Measurements from ENCODE around the gene CPEB2.

Gene CPEB2

DNA sequence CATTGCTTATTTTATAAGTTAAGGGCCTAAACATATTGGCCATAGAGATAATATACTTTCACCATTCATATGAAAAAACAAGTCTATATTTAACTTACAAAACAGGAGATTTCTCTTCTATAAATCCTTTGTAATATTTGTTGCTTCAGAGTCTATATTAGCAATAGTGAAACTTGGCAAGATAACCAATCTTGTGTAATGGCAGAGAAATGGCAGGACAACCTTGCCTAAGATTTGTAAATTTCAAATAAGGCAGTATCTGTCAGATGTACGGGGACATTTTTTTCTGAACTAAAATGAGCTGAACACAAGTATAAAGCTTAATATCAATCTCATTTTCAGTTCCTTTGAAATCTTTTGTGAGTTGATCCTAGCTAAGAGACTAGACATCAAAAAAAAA lies 17.8 kb upstream of the CPEB2 start:
- TF ChIP-seq, protein P1, sequence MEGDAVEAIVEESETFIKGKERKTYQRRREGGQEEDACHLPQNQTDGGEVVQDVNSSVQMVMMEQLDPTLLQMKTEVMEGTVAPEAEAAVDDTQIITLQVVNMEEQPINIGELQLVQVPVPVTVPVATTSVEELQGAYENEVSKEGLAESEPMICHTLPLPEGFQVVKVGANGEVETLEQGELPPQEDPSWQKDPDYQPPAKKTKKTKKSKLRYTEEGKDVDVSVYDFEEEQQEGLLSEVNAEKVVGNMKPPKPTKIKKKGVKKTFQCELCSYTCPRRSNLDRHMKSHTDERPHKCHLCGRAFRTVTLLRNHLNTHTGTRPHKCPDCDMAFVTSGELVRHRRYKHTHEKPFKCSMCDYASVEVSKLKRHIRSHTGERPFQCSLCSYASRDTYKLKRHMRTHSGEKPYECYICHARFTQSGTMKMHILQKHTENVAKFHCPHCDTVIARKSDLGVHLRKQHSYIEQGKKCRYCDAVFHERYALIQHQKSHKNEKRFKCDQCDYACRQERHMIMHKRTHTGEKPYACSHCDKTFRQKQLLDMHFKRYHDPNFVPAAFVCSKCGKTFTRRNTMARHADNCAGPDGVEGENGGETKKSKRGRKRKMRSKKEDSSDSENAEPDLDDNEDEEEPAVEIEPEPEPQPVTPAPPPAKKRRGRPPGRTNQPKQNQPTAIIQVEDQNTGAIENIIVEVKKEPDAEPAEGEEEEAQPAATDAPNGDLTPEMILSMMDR (IDR thresholded peaks at IDR 0.05; ENCODE audit: low read depth, low read length): no peak
- Histone ChIP-seq H3K4me3 (ENCODE audit: low read depth, low read length) (no peak overlapping the region), H3K9me3 (ENCODE audit: severe bottlenecking) (no peaks in the 10 kb centered on the region), H3K36me3 (no peaks in the 10 kb centered on the region), H3K27ac (no peak overlapping the region), H3K27me3 (ENCODE audit: insufficient read depth, low read depth, severe bottlenecking) (no peaks in the 10 kb centered on the region)
- DNase-seq: no peak

DNA sequence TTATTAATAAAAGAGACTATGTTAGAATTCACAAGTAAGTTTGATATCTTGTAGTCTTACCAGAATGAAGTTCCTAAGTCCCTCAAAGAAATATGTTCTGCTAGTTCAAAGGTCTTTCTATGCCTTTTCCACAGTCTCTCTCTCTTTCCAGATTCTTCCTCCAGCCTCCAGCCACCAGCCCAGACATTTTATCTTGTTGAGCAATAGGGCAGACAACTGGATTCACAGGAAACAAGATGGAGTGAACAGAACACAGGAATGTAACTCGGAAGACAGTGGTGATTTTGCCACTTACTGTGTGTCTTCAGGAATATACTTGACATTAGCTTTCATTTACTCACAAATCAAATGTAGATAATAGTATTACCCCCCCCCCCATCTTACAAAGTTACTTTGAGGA lies 17.1 kb upstream of the CPEB2 start:
- Histone ChIP-seq H3K36me3 (no peaks in the 10 kb centered on the region), H3K27ac (no peak overlapping the region), H3K4me3 (ENCODE audit: low read depth, low read length) (no peak overlapping the region), H3K9me3 (ENCODE audit: severe bottlenecking) (no peaks in the 10 kb centered on the region), H3K27me3 (ENCODE audit: insufficient read depth, low read depth, severe bottlenecking) (no peaks in the 10 kb centered on the region)
- no peak for DNase-seq
- TF ChIP-seq, protein P1 (IDR thresholded peaks at IDR 0.05; ENCODE audit: low read depth, low read length): no peak

DNA sequence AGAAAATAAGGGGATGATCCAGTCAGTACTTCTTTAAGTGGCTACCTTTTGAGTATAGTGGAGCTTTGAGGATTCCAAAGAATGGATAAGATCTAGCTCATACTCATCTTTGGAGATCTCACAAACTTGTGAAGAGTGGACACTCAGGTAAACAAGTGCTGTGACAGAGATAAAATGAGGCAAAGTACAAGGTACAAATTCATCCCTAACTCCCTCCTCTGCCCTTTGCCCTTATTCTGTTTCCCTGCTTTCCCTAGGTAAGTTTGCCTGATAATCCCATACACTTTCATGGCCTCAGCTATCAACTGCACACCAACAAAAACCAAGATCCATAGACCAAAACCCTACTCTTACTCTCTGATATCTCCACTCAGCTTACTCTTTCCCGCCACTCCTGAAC lies 16.4 kb upstream of the CPEB2 start:
- H3K9me3 ChIP-seq (ENCODE audit: severe bottlenecking): no peaks in the 10 kb centered on the region
- TF ChIP-seq, protein P1 (IDR thresholded peaks at IDR 0.05; ENCODE audit: low read depth, low read length): no peak
- no peaks in the 10 kb centered on the region for H3K36me3 ChIP-seq
- H3K27ac ChIP-seq: no peak overlapping the region
- DNase-seq: no peak
- no peaks in the 10 kb centered on the region for H3K27me3 ChIP-seq (ENCODE audit: insufficient read depth, low read depth, severe bottlenecking)
- no peak overlapping the region for H3K4me3 ChIP-seq (ENCODE audit: low read depth, low read length)

DNA sequence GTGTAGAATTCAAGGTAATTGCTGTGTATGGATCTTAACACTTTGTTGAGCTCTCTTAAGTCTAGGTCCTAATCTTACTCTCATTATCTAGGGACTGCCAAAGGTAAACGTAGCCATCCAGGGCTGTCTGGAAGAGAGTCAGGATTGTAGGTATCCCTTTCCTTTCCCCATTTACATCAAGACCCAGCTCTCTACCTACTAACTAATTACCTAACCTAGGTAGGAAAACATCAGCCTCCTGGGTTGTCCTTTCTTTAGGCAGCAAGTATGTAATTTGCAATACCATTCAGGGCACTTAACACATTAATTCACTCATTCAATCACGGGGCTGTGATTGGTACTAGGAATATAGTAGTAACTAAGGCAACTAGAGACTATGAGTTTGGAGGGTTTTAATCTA lies 15.2 kb upstream of the CPEB2 start:
- Histone ChIP-seq H3K36me3 (no peaks in the 10 kb centered on the region), H3K4me3 (ENCODE audit: low read depth, low read length) (no peak overlapping the region), H3K27me3 (ENCODE audit: insufficient read depth, low read depth, severe bottlenecking) (no peaks in the 10 kb centered on the region), H3K9me3 (ENCODE audit: severe bottlenecking) (no peaks in the 10 kb centered on the region), H3K27ac (no peak overlapping the region)
- no peak for DNase-seq
- TF ChIP-seq, protein P1 (IDR thresholded peaks at IDR 0.05; ENCODE audit: low read depth, low read length): no peak

DNA sequence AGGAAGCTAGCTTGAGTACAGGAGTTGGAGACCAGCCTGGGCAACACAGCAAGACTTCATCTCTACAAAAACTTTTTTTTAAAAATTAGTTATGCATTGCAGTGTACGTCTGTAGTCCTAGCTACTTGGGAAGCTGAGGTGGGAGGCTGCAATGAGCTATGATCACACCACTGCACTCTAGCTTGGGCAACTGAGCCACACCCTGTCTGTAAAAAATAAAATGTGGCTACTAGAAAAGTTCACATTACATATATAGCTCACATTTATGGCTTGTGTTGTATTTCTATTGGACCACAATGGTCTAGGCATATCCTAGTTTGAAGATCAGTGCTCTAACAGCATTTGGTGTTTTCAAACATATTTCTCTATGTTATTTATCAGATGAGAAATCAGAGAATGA lies 11.8 kb upstream of the CPEB2 start:
- no peaks in the 10 kb centered on the region for H3K36me3 ChIP-seq
- no peak overlapping the region for H3K27ac ChIP-seq
- TF ChIP-seq, protein P1 (IDR thresholded peaks at IDR 0.05; ENCODE audit: low read depth, low read length): no peak

DNA sequence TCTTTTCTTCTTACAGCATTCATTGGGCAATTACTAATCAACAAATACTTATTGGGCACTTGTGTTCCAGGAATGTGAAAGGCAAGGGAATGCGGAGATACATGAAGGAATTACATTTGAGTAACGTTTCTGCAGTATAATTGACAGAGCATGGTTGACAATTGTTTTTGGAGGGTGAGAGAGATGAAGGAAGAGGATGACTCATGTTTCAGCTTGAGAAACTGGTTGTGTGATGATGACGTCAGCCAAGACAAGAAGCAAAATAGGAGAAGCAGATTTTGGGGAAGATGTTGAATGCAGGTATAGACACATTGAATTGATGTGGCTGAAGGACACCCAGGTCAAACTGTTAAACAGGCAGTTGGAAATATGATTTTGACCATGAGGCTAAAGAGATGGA lies 8.0 kb upstream of the CPEB2 start:
- H3K36me3 ChIP-seq: no peaks in the 10 kb centered on the region
- H3K27me3 ChIP-seq (ENCODE audit: insufficient read depth, low read depth, severe bottlenecking): no peaks in the 10 kb centered on the region
- TF ChIP-seq, protein P1 (IDR thresholded peaks at IDR 0.05; ENCODE audit: low read depth, low read length): no peak
- no peaks in the 10 kb centered on the region for H3K9me3 ChIP-seq (ENCODE audit: severe bottlenecking)
- H3K4me3 ChIP-seq (ENCODE audit: low read depth, low read length): no peak overlapping the region
- DNase-seq: no peak
- no peak overlapping the region for H3K27ac ChIP-seq

More for the DNA sequence above, 11.8 kb upstream of the CPEB2 start:
- DNase-seq: no peak
- Histone ChIP-seq H3K4me3 (ENCODE audit: low read depth, low read length) (no peak overlapping the region), H3K27me3 (ENCODE audit: insufficient read depth, low read depth, severe bottlenecking) (no peaks in the 10 kb centered on the region), H3K9me3 (ENCODE audit: severe bottlenecking) (no peaks in the 10 kb centered on the region)

All from WERI-Rb-1 (cell line).